ENCODE measurements around the gene STXBP5. TPM values are rescaled to one million over a fixed set of nuclear protein-coding genes. Genes with fewer than 3 reads are reported as not detected.

Gene STXBP5
- total and polyA plus RNA-seq, 9 of the 15 experiments (the other 6 are each of a cell fraction or from before 2014, with no cell fraction given): 23.3 to 172 (median 71.5) TPM

GRCh38 chr6:147211831-147212230 is 7.6 kb downstream of the STXBP5 start (continued):
- TF ChIP-seq ZNF740 (CRISPR knock-in tag; IDR thresholded peaks at IDR 0.05) (no peak), ZNF740 (tag; IDR thresholded peaks at IDR 0.05) (no peak), TSHZ1 (CRISPR knock-in tag; IDR thresholded peaks at IDR 0.05) (no peak), GATAD2B (IDR thresholded peaks at IDR 0.05; ENCODE audit: borderline replicate concordance) (no peak), BMI1 (IDR thresholded peaks at IDR 0.05; ENCODE audit: low read length) (no peak), TOE1 (IDR thresholded peaks at IDR 0.05; ENCODE audit: borderline replicate concordance) (no peak), TOE1 (CRISPR knock-in tag; IDR thresholded peaks at IDR 0.05; ENCODE audit: borderline replicate concordance, low read depth) (no peak), POU5F1 (IDR thresholded peaks at IDR 0.05; ENCODE audit: borderline replicate concordance, low read depth, low read length, partially characterized antibody) (no peak), EWSR1 (IDR thresholded peaks at IDR 0.05; ENCODE audit: borderline replicate concordance, low read depth, partially characterized antibody) (no peak), KDM2B (CRISPR knock-in tag; IDR thresholded peaks at IDR 0.05) (no peak), ZNF830 (CRISPR knock-in tag; IDR thresholded peaks at IDR 0.05) (0 out of 2 replicates have a peak, but pooled peaks have one; percentile 47), ZFP36 (IDR thresholded peaks at IDR 0.05; ENCODE audit: low read depth, low read length, partially characterized antibody) (no peak), ZNF41 (CRISPR knock-in tag; conservative IDR thresholded peaks at IDR 0.05) (no peak), HBP1 (CRISPR knock-in tag; IDR thresholded peaks at IDR 0.05) (no peak), E4F1 (CRISPR knock-in tag; IDR thresholded peaks at IDR 0.05; ENCODE audit: borderline replicate concordance) (0 out of 2 replicates have a peak, but pooled peaks have one; percentile 9), ZNF77 (CRISPR knock-in tag; IDR thresholded peaks at IDR 0.05) (no peak), TAF9B (IDR thresholded peaks at IDR 0.05; ENCODE audit: partially characterized antibody) (no peak), CTBP1 (IDR thresholded peaks at IDR 0.05; ENCODE audit: borderline replicate concordance) (no peak), SMC3 (conservative IDR thresholded peaks at IDR 0.05; ENCODE audit: insufficient read depth, low read depth, low read length) (no peak)

All from K562 (cell line).